ENCODE measurements around the gene SMIM12. TPM values are rescaled to one million over a fixed set of nuclear protein-coding genes. Genes with fewer than 3 reads are reported as not detected.
"Not testable (repeated sequence)": the region's sequence is repeated elsewhere in the genome, so short reads cannot be mapped to it uniquely, and the experiment has no call there.

SMIM12 gene
- total RNA-seq, 1 donor from 2014 or later, result 33.6 TPM

GRCh38 chr1:34818862-34819261 lies 40.7 kb downstream of the SMIM12 start:
- ATAC-seq; intact Hi-C loops (cut with micrococcal nuclease); DNase-seq: not testable (repeated sequence)

GRCh38 chr1:34816778-34817177 lies 42.8 kb downstream of the SMIM12 start:
- intact Hi-C loops (cut with micrococcal nuclease), result no loop called here
- DNase-seq (no peak), ATAC-seq (no peak)

GRCh38 chr1:34816332-34816731 lies 43.2 kb downstream of the SMIM12 start:
- ATAC-seq (no peak), DNase-seq (no peak)
- intact Hi-C loops (cut with micrococcal nuclease), result no loop called here

GRCh38 chr1:34810781-34811180 lies 48.8 kb downstream of the SMIM12 start:
- ATAC-seq; DNase-seq; intact Hi-C loops (cut with micrococcal nuclease): not testable (repeated sequence)

- ATAC-seq (no peak), DNase-seq (no peak)
- intact Hi-C loops (cut with micrococcal nuclease), result no loop called here
These were observed 51.3 kb downstream of the SMIM12 start for GRCh38 chr1:34808051-34808810.

- ATAC-seq (no peak), DNase-seq (no peak)
- intact Hi-C loops (cut with micrococcal nuclease), result no loop called here
These were observed 53.2 kb downstream of the SMIM12 start for GRCh38 chr1:34806396-34806795.

- ATAC-seq (no peak), DNase-seq (no peak)
- intact Hi-C loops (cut with micrococcal nuclease), result no loop called here
These were observed 55.8 kb downstream of the SMIM12 start for GRCh38 chr1:34803770-34804169.

Other genes starting within 250 kb of the SMIM12 start
- gene GJB5, start 104.7 kb downstream of the SMIM12 start, total RNA-seq, result not detected
- gene GJB4, start 100.0 kb downstream of the SMIM12 start, total RNA-seq, result not detected
- not detected for gene GJB3, start 78.5 kb downstream of the SMIM12 start, total RNA-seq
- gene GJA4, start 66.8 kb downstream of the SMIM12 start, total RNA-seq, result 19.1 TPM
- gene DLGAP3, start 69.9 kb upstream of the SMIM12 start, total RNA-seq, result 0.10 TPM
- 7.8 TPM for gene TMEM35B, start 125.6 kb upstream of the SMIM12 start, total RNA-seq
- gene ZMYM6, start 172.2 kb upstream of the SMIM12 start, total RNA-seq, result 11.1 TPM
- gene ZMYM1, start 219.6 kb upstream of the SMIM12 start, total RNA-seq, result 4.3 TPM